Mucosa of stomach (tissue), 1 donor: ENCODE data around the gene STRIP2.
"Not testable (repeated sequence)": the region's sequence is repeated elsewhere in the genome, so short reads cannot be mapped to it uniquely, and the experiment has no call there.

ENCODE experiments used
- H3K27me3 ChIP-seq: one replicate; pipeline ENCODE4 v1.7.0; 2013; ENCODE audit warnings: mild to moderate bottlenecking, low read length; ENCODE audit not compliant: control insufficient read depth, insufficient read depth
- H3K36me3 ChIP-seq: one replicate; pipeline ENCODE4 v1.7.0; 2013; ENCODE audit warnings: low read length; ENCODE audit not compliant: control insufficient read depth, insufficient read depth
- H3K4me1 ChIP-seq: one replicate; pipeline ENCODE4 v1.7.0; 2013; ENCODE audit warnings: mild to moderate bottlenecking, low read length; ENCODE audit not compliant: control insufficient read depth, insufficient read depth
- H3K4me3 ChIP-seq: one replicate; pipeline ENCODE4 v1.7.0; 2013; ENCODE audit warnings: low read length
- H3K9ac ChIP-seq: one replicate; pipeline ENCODE4 v1.7.0; 2013; ENCODE audit warnings: mild to moderate bottlenecking, low read length, moderate library complexity
- H3K9me3 ChIP-seq: one replicate; pipeline ENCODE4 v1.7.0; 2013; ENCODE audit warnings: mild to moderate bottlenecking, low read length, moderate library complexity; ENCODE audit not compliant: control insufficient read depth
- donor health status: Pancreatic carcinoma.

The STRIP2 gene

GRCh38 chr7:129446925-129447324 is 12.7 kb downstream of the STRIP2 start:
- not testable (repeated sequence) for H3K27me3 ChIP-seq, H3K9me3 ChIP-seq, H3K4me1 ChIP-seq, H3K9ac ChIP-seq, H3K36me3 ChIP-seq, H3K4me3 ChIP-seq

DNA sequence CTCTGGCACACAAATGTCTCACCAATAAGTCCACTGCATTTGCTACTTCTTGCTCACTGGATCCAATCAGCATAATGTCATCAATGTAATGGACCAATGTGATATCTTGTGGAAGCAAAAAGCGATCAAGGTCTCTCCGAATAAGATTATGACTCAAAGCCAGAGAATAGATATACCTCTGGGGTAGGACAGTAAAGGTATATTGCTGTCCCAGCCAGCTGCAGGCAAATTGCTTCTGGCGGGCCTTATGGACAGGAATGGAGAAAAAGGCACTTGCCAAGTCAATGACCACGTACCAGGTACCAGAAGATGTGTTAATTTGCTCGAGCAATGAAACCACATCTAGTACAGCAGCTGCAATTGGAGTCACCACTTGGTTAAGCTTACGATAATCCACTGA is 13.2 kb downstream of the STRIP2 start:
- H3K9me3 ChIP-seq, H3K36me3 ChIP-seq, H3K27me3 ChIP-seq, H3K4me1 ChIP-seq, H3K9ac ChIP-seq, H3K4me3 ChIP-seq: not testable (repeated sequence)

GRCh38 chr7:129448608-129449007 is 14.4 kb downstream of the STRIP2 start:
- not testable (repeated sequence) for H3K9ac ChIP-seq, H3K27me3 ChIP-seq, H3K4me1 ChIP-seq, H3K9me3 ChIP-seq, H3K4me3 ChIP-seq, H3K36me3 ChIP-seq

DNA sequence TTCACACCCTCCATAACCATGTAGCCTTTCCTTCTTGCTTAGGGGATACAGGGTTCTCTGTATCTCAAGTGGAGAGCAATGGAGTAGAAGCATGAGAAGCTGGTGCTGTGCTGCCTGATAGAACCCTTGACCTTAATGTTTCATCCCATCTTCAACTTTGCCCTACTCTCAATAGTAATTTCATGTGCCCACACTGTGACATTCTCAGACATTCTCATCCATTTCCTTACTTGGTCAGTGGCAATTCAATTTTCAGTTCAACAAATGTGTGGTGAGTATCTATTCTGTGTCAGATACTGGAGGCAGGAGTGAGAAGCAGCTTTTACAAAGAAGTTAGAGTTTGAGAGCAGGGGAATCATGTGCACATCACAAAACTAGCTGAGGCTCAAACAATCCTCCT is 16.1 kb downstream of the STRIP2 start:
- Histone ChIP-seq H3K36me3 (no peaks in the 10 kb centered on the region), H3K27me3 (no peaks in the 10 kb centered on the region), H3K9me3 (no peaks in the 10 kb centered on the region)

DNA sequence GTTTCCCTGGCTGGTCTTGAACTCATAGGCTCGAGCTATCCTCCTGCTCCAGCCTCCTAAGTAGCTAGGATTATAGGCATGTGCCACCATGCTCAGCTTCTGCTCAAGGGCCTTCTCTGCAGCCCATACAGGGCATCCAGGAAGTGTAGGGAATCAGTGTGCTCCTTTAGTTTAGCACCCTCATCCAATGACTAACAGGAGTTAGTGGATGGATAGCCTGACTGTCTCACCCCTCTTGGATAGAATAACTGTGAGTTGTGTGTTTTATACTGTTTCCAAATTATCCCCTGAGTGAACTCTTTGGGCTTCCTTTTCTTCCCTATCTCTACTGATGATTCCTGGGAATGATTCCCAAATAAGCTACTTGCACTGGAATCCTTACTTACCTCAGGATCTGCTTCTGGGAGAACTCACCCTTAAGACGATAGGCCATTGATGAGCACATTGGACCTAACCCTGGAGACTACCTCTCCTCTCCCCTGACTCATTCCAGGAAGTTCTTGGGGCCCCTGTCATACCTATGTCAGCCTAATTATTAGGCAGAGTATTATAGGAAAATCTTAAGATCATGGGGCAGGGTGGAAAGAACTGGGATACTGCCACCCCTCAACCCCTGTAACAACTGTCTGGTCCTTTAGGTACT is 18.5 kb downstream of the STRIP2 start:
- Histone ChIP-seq H3K27me3 (no peaks in the 10 kb centered on the region), H3K4me3 (no peak overlapping the region), H3K4me1 (no peaks in the 10 kb centered on the region), H3K9me3 (no peaks in the 10 kb centered on the region), H3K9ac (no peak overlapping the region), H3K36me3 (no peaks in the 10 kb centered on the region)

More for the DNA sequence above, 16.1 kb downstream of the STRIP2 start:
- no peak overlapping the region for H3K4me3 ChIP-seq
- no peak overlapping the region for H3K9ac ChIP-seq
- H3K4me1 ChIP-seq, result no peaks in the 10 kb centered on the region

DNA sequence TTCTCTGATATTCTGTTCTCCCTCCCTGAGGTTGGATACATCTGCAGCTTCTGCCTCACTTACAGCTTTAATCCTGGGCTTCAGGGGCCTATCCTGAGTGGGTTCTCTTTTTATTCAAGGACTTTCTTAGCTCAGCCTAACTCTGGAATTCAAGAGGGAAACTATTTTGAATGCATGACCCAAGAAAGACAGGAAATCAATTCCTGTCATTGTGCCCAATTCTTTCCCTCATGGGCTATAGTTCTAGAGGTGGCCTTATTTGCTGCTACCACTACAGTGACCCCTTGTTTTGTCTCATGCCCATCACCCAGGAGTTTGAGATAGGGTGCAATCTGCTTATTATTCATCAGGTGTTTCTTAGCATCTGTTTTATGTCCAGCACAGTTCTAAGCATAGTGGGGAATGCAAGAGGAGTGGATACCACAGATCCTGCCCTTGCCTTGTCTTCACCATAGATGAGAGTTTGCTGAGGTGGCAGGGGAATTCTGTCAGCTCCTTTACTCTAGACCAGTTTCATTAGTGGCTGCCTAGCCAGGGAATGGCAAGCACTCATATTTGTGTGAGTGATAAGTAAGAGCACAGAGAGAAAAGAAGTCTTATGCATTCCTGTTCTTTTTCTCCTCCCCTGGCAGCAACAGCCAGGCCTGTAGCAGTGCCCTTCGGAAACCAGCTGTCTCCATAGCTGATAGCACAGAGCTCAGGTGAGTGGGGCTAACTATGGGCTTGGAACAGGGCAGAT is 19.4 kb downstream of the STRIP2 start:
- Histone ChIP-seq H3K9me3 (no peaks in the 10 kb centered on the region), H3K4me1 (no peaks in the 10 kb centered on the region), H3K36me3 (no peaks in the 10 kb centered on the region), H3K4me3 (no peak overlapping the region), H3K9ac (no peak overlapping the region), H3K27me3 (no peaks in the 10 kb centered on the region)

DNA sequence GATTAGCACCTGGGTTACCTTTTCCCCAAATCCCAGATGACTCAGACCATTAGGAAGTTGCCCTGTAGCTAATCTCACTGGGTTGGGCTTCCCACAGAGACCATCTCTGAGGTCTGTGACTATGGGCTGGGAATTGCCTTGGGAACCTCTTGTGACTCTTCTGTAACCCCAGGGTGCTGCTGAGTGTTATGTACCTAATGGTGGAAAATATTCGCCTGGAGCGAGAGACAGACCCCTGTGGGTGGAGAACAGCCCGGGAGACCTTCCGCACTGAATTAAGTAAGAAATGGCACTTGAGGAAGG is 20.0 kb downstream of the STRIP2 start:
- Histone ChIP-seq H3K9ac (no peak overlapping the region), H3K36me3 (no peaks in the 10 kb centered on the region), H3K4me3 (no peak overlapping the region), H3K27me3 (no peaks in the 10 kb centered on the region), H3K4me1 (no peaks in the 10 kb centered on the region), H3K9me3 (no peaks in the 10 kb centered on the region)

GRCh38 chr7:129456421-129456820 is 22.2 kb downstream of the STRIP2 start:
- no peaks in the 10 kb centered on the region for H3K27me3 ChIP-seq
- H3K36me3 ChIP-seq, result no peaks in the 10 kb centered on the region
- H3K4me1 ChIP-seq, result no peaks in the 10 kb centered on the region
- H3K9ac ChIP-seq, result no peak overlapping the region
- no peak overlapping the region for H3K4me3 ChIP-seq
- H3K9me3 ChIP-seq, result no peaks in the 10 kb centered on the region

- no peaks in the 10 kb centered on the region for H3K9me3 ChIP-seq
- no peak overlapping the region for H3K4me3 ChIP-seq
- no peaks in the 10 kb centered on the region for H3K4me1 ChIP-seq
- H3K36me3 ChIP-seq, result no peaks in the 10 kb centered on the region
- H3K27me3 ChIP-seq, result no peaks in the 10 kb centered on the region
- H3K9ac ChIP-seq, result no peak overlapping the region
These were observed 22.9 kb downstream of the STRIP2 start for GRCh38 chr7:129457101-129457500.

DNA sequence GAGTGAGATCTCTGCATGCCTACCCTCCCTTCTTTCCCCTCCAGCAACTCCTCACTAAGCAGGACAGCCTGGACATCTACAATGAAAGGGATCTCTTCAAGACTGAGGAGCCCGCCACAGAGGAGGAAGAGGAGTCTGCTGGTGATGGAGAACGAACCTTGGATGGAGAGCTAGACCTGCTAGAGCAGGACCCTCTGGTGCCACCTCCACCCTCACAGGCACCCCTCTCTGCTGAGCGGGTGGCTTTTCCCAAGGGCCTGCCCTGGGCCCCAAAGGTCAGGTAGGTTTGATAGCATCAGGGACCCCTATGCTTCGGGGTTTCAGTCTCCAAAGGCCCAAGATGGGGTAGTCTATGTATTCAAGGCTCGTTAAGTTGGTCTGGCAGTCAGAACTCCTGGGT is 23.9 kb downstream of the STRIP2 start:
- Histone ChIP-seq H3K9me3 (no peaks in the 10 kb centered on the region), H3K4me1 (no peaks in the 10 kb centered on the region), H3K9ac (no peak overlapping the region), H3K27me3 (no peaks in the 10 kb centered on the region), H3K4me3 (no peak overlapping the region), H3K36me3 (no peaks in the 10 kb centered on the region)

GRCh38 chr7:129461809-129462208 is 27.6 kb downstream of the STRIP2 start:
- Histone ChIP-seq H3K4me1 (no peaks in the 10 kb centered on the region), H3K4me3 (no peak overlapping the region), H3K36me3 (no peaks in the 10 kb centered on the region), H3K9me3 (no peaks in the 10 kb centered on the region), H3K9ac (no peak overlapping the region), H3K27me3 (no peaks in the 10 kb centered on the region)

- H3K4me3 ChIP-seq, result no peak overlapping the region
- H3K4me1 ChIP-seq, result no peaks in the 10 kb centered on the region
- H3K9ac ChIP-seq, result no peak overlapping the region
- no peaks in the 10 kb centered on the region for H3K27me3 ChIP-seq
- no peaks in the 10 kb centered on the region for H3K36me3 ChIP-seq
- no peaks in the 10 kb centered on the region for H3K9me3 ChIP-seq
These were observed 28.2 kb downstream of the STRIP2 start for GRCh38 chr7:129462420-129462819.

DNA sequence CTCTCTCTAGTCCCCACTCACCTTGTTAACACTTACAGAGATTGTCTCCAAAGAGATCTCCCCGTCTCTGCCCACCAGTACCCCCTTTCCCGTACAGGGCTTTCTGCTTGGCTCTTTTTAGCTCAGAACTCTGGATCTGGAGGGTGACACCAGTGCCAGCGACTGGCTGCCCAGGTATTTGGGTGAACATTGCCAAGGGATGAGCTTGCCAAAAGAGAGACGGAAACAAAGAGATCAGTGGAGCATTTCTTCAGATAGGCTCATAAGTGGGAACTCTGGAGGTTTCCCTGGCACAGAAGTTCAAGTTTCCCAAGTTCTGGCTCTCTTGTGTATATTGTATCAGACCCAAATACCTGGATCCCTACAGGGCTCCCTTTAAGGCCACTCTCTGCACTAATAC is 30.0 kb downstream of the STRIP2 start:
- H3K27me3 ChIP-seq, result no peaks in the 10 kb centered on the region

More for the DNA sequence above, 30.0 kb downstream of the STRIP2 start:
- Histone ChIP-seq H3K36me3 (no peaks in the 10 kb centered on the region), H3K9ac (no peak overlapping the region), H3K9me3 (no peaks in the 10 kb centered on the region), H3K4me3 (no peak overlapping the region), H3K4me1 (no peaks in the 10 kb centered on the region)
